GM23248 (cell line): Measurements from ENCODE around the gene RABGAP1L.

Source experiments
- EZH2 ChIP-seq: fragments of 200-600 bp; sonication (generic); IDR thresholded peaks from 2 replicates; pipeline ENCODE4 v1.6.1; 2018; ENCODE audit warnings: antibody characterized with exemption, mild to moderate bottlenecking; ENCODE audit not compliant: insufficient read depth, poor library complexity, severe bottlenecking
- EZH2phosphoT487 ChIP-seq: fragments of 200-600 bp; sonication (generic); IDR thresholded peaks from 2 replicates; pipeline ENCODE4 v1.6.1; 2018; ENCODE audit warnings: antibody characterized with exemption, moderate library complexity, mild to moderate bottlenecking, low read depth; ENCODE audit not compliant: insufficient read depth

GRCh38 chr1:174142836-174143235, 16.5 kb upstream of the RABGAP1L start:
- TF ChIP-seq EZH2 = no peak
- TF ChIP-seq EZH2phosphoT487 = no peak
